PC-9 (cell line): Measurements from ENCODE around the gene ACOXL.

Source experiments
- CTCF ChIP-seq: fragments of 200-600 bp; sonication (generic); conservative IDR thresholded peaks from 2 replicates; pipeline ENCODE4 v1.6.1; 2017; ENCODE audit warnings: mixed run types, antibody characterized with exemption, mild to moderate bottlenecking, moderate library complexity
- EZH2 ChIP-seq: fragments of 200-600 bp; sonication (generic); IDR thresholded peaks from 2 replicates; pipeline ENCODE4 v1.8.0; 2017; ENCODE audit warnings: antibody characterized with exemption, low read depth

- TF ChIP-seq CTCF (no peak), EZH2 (no peak)
Measured at GRCh38 chr2:111044066-111044465, 311.7 kb downstream of the ACOXL start.
